HEK293T (cell line): ENCODE results near the gene PAWR.

Source experiments
- BHLHE40 ChIP-seq: fragments of 450-650 bp; IDR thresholded peaks from 2 replicates; pipeline ENCODE4 v1.6.1; 2016; ENCODE audit warnings: mild to moderate bottlenecking, moderate library complexity, borderline replicate concordance
- FOXK2 ChIP-seq: fragments of 450-650 bp; IDR thresholded peaks from 2 replicates; pipeline ENCODE4 v1.6.1; 2016; ENCODE audit warnings: mild to moderate bottlenecking
- HDGF ChIP-seq: fragments of 450-650 bp; IDR thresholded peaks from 2 replicates; pipeline ENCODE4 v1.6.1; 2017; ENCODE audit warnings: antibody characterized with exemption, borderline replicate concordance
- NFRKB ChIP-seq: fragments of 450-650 bp; IDR thresholded peaks from 2 replicates; pipeline ENCODE4 v1.6.1; 2016; ENCODE audit warnings: mild to moderate bottlenecking, moderate library complexity
- TARDBP ChIP-seq: fragments of 450-650 bp; IDR thresholded peaks from 2 replicates; pipeline ENCODE4 v1.6.1; 2016
- ZNF384 ChIP-seq: fragments of 450-650 bp; IDR thresholded peaks from 2 replicates; pipeline ENCODE4 v1.6.1; 2016

- TF ChIP-seq TARDBP, result no peak
- TF ChIP-seq FOXK2, result no peak
- TF ChIP-seq NFRKB, result no peak
- TF ChIP-seq BHLHE40, result no peak
- TF ChIP-seq HDGF, result no peak
- TF ChIP-seq ZNF384, result no peak
Observed at GRCh38 chr12:79615596-79616560, 74.9 kb downstream of the PAWR start.
